A673 (cell line): ENCODE measurements around the gene PIP4K2A.

Experiments used
- EZH2 ChIP-seq: fragments of 200-600 bp; sonication (generic); IDR thresholded peaks from 2 replicates; pipeline ENCODE4 v1.6.1; 2017; ENCODE audit warnings: borderline replicate concordance, low read depth, mild to moderate bottlenecking, mixed read lengths, antibody characterized with exemption, low read length; ENCODE audit not compliant: poor library complexity, severe bottlenecking
- TF ChIP-seq, protein P1 (sequence below): fragments of 300-800, 200-600 bp; sonication (generic); conservative IDR thresholded peaks from 2 replicates; pipeline ENCODE4 v1.5.1; 2017; ENCODE audit warnings: low read depth, mild to moderate bottlenecking, antibody characterized with exemption, low read length, moderate library complexity, mixed read lengths

DNA sequence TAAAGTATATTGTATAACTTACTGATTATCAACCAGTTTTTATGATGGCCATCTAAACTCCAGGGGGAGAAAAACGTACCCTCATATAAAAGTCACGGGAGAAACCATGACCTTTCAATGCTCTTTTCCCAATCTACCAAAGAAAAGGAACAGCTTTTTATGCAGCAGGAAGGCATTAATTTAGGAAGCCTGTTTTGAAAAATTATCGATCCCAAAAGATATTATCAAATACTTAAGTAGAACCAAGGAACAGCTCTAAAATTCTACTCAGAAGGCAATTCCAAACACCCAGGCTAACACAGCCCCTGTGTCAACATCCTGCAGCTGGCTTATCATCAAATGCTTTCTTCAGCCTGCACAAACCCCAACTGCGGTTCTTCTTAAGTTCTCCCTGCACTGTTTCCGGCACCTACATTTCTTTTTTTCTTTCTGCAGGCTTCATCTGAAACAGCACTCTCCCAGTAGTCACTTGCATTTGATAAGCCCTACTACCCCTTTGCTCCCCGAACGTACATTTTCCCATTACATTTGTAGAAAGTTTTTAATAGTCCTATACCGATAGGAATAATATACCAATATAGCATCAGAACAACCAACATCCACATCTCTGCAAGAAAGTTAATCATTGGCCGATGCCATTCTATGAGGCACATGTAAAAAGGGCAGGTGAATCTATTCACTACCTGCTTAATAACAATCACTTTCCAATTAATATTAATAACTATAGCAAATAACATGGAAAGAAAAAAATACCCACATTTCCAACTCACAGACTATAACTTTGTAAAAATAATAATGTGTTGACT lies 47.9 kb downstream of the PIP4K2A start:
- TF ChIP-seq, protein P1, sequence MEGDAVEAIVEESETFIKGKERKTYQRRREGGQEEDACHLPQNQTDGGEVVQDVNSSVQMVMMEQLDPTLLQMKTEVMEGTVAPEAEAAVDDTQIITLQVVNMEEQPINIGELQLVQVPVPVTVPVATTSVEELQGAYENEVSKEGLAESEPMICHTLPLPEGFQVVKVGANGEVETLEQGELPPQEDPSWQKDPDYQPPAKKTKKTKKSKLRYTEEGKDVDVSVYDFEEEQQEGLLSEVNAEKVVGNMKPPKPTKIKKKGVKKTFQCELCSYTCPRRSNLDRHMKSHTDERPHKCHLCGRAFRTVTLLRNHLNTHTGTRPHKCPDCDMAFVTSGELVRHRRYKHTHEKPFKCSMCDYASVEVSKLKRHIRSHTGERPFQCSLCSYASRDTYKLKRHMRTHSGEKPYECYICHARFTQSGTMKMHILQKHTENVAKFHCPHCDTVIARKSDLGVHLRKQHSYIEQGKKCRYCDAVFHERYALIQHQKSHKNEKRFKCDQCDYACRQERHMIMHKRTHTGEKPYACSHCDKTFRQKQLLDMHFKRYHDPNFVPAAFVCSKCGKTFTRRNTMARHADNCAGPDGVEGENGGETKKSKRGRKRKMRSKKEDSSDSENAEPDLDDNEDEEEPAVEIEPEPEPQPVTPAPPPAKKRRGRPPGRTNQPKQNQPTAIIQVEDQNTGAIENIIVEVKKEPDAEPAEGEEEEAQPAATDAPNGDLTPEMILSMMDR, result no peak
- no peak for TF ChIP-seq EZH2
